Psoas muscle (tissue), 8 donors: Measurements from ENCODE around the gene BANK1. TPM values are rescaled to one million over a fixed set of nuclear protein-coding genes. Genes with fewer than 3 reads are reported as not detected.

Source experiments
- ATAC-seq, 4 donors: fragments of 200-7000 bp; cut with Tn5 transposase; one replicate each; pipeline ENCODE4 v1.9.1; 2020; ENCODE audit warnings: moderate library complexity in 3 of 4, mild to moderate bottlenecking in 2 of 4
- DNase-seq, 2 donors: peaks; one replicate each; pipeline ENCODE4 v3.0.0-alpha.2; 2020
- H3K27ac ChIP-seq: fragments of 200-600 bp; one replicate; pipeline ENCODE4 v1.8.0; 2022
- H3K27me3 ChIP-seq, 3 donors: fragments of 200-600 bp in 1 of 3; one replicate each; pipeline versions ENCODE4 v1.6.1 to v1.8.0; 2013 to 2022; ENCODE audit warnings: low read length in 2 of 3, mild to moderate bottlenecking in 2 of 3, moderate library complexity in 1 of 3; ENCODE audit not compliant: insufficient read depth in 3 of 3
- H3K36me3 ChIP-seq, 2 donors: fragments of 200-600 bp in 1 of 2; one replicate each; pipeline versions ENCODE4 v1.6.1 to v1.8.0; 2013 to 2022; ENCODE audit warnings: low read depth in 1 of 2, mild to moderate bottlenecking in 1 of 2, moderate library complexity in 1 of 2; ENCODE audit not compliant: insufficient read depth in 1 of 2
- H3K4me1 ChIP-seq: fragments of 200-600 bp; one replicate; pipeline ENCODE4 v1.8.0; 2022
- H3K4me3 ChIP-seq: fragments of 200-600 bp; one replicate; pipeline ENCODE4 v1.8.0; 2022; ENCODE audit warnings: mild to moderate bottlenecking
- H3K9me3 ChIP-seq: fragments of 200-600 bp; one replicate; pipeline ENCODE4 v1.8.0; 2022
- WGBS, 3 donors: extraction: QIAGEN DNeasy Blood & Tissue Kit; methylation state at CpG; one replicate each; pipeline versions ENCODE4 v1.1.6 to v1.1.7; 2013; 5-methylcytosine and 5-hydroxymethylcytosine counted together
- intact Hi-C, 2 donors: fragments of 100-400 bp; cut with DNase I; formaldehyde crosslinking; loops; one replicate each; pipeline versions ENCODE4 v1.11.0 to v1.14.2; 2022
- polyA plus RNA-seq, 3 donors: library from polyadenylated mRNA; stranded (reverse); fragments of 200-250 nt; gene quantifications; one replicate each; pipeline ENCODE4 v1.2.3, GENCODE V29; 2013
- total RNA-seq, 4 donors: library from RNA; stranded (reverse); fragmentation: NEBNext Ultra II Directional in 2 of 4; extraction: Animal tissue kit (Norgen Biotek cat#: 25700) in 2 of 4; gene quantifications; one replicate each; pipeline versions ENCODE4 v1.2.1 to v1.2.4, GENCODE V29; 2021 to 2023
- TF ChIP-seq, protein P1 (sequence below): fragments of 200-600 bp; IDR thresholded peaks from one replicate; pipeline ENCODE4 v1.8.0; 2022; ENCODE audit warnings: antibody characterized with exemption
- donor health status: healthy with polysubstance abuse.
- donor health status: DM: no; HTN: no; CAD: no; lungs with moderate emphysema.
- donor health status: Bipolar disorder and iron deficiency.
- donor health status: healthy.
- donor health status: DM: yes; HTN: yes; CAD: no.
- donor health status: DM: no; HTN: no; CAD: no.
- donor health status: DM: no; HTN: no; CAD: no.
- donor health status: DM: yes; HTN: yes; CAD: no.

BANK1 gene
- total and polyA plus RNA-seq, 7 donors = 0.07 to 0.55 (median 0.17) TPM

DNA sequence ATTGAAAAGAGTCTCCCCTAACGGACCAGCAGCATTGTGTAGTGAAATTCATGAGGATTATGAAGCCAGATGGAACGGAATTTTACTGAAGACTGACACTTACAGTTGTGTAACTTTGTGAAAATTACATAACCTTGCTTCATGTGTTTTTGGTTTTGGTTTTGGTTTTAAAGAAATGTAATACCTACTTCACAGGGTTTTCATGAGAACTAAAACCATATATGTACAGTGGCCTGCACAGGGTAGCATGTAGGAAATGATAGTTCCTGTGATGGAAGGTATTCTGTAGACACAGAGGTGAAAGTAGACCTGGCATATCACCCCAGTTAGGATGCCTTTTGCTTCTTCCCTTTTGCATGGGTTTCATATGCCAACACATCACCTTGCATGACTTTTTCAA, 247.0 kb downstream of the BANK1 start:
- intact Hi-C loops = no loop called here
- DNase-seq (no peak), ATAC-seq (no peak)
- TF ChIP-seq, protein P1, sequence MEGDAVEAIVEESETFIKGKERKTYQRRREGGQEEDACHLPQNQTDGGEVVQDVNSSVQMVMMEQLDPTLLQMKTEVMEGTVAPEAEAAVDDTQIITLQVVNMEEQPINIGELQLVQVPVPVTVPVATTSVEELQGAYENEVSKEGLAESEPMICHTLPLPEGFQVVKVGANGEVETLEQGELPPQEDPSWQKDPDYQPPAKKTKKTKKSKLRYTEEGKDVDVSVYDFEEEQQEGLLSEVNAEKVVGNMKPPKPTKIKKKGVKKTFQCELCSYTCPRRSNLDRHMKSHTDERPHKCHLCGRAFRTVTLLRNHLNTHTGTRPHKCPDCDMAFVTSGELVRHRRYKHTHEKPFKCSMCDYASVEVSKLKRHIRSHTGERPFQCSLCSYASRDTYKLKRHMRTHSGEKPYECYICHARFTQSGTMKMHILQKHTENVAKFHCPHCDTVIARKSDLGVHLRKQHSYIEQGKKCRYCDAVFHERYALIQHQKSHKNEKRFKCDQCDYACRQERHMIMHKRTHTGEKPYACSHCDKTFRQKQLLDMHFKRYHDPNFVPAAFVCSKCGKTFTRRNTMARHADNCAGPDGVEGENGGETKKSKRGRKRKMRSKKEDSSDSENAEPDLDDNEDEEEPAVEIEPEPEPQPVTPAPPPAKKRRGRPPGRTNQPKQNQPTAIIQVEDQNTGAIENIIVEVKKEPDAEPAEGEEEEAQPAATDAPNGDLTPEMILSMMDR = no peak
- 25 to 34% (median 32%) methylated on average over 2 of the region's 2 CpGs for WGBS, 3 donors
- Histone ChIP-seq H3K27me3 (no peaks in the 10 kb centered on the region), H3K4me1 (no peaks in the 10 kb centered on the region), H3K27ac (no peak overlapping the region), H3K9me3 (no peaks in the 10 kb centered on the region), H3K36me3 (no peaks in the 10 kb centered on the region), H3K4me3 (no peak overlapping the region)

DNA sequence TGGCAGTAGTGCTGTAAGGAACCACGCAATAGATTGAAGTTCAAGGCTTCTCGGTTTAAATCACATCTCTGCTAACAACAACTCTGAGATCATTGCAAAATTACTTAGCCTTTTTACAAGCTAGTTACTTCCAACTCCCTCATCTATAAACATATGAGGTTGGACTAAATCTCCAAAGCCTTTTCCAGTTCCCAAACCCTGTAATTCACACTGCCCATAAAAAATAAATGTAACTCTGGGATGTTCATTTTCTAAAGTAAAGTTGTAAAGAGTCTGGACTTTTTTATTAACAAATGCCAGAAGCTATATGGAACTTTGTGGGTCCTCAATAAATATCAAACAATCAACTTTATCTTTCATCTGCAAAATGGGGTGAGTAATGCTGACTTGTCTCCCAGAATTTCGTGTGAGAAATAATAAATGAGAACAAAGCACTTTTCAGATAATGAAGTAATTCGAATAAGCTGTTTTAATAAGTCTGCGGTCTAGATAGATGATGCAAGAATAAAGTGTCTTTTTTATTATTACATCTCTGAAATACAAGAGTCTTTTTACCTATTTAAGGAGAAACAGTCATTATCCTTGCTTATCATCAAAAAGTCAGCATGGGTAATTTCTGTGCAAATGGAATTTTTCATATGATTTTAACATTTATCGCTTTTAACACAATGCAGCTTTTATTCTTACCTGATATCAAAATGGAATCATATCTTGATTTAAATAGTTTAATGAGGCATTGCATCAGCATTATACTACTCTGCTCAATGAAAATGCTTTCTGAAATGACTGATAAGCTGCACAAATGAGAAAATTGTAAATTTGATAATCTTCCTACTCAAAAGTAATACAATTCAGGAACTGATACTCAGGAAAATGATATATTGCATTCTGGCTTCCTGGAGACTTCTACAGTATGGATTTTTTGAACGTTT, 252.6 kb downstream of the BANK1 start:
- no peak for DNase-seq

DNA sequence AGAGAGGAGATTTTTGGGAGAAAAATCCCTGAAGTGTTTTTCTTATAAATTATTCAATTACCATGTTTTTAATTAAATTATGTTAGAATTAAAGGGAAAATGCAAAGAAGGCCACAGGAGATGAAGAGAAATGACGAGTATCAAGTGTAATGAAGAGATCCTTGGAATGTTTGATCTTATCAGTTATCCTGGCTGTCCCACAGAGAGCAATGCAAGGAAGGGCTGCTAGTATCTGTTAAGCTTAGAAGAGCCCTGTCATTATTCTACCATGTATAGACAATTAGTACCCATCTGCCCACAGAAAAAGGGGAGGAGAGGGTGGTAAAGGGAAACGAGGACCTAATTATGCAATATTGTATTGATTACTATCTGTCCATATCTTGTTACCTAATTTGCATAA, 257.1 kb downstream of the BANK1 start:
- Histone ChIP-seq H3K4me3 (no peak overlapping the region), H3K27ac (no peak overlapping the region), H3K27me3 (no peaks in the 10 kb centered on the region), H3K9me3 (no peaks in the 10 kb centered on the region), H3K36me3 (no peaks in the 10 kb centered on the region), H3K4me1 (no peaks in the 10 kb centered on the region)
- 67 to 74% (median 69%) methylated on average over 2 of the region's 2 CpGs for WGBS, 3 donors
- TF ChIP-seq, protein P1 = no peak
- DNase-seq (no peak), ATAC-seq (no peak)
- intact Hi-C loops = no loop called here

More for the DNA sequence above, 252.6 kb downstream of the BANK1 start:
- no peaks in the 10 kb centered on the region for H3K9me3 ChIP-seq
- intact Hi-C loops = no loop called here
- TF ChIP-seq, protein P1 = no peak
- ATAC-seq = no peak
- no peaks in the 10 kb centered on the region for H3K27me3 ChIP-seq
- H3K4me3 ChIP-seq = no peak overlapping the region
- WGBS, 3 donors = 79 to 81% (median 80%) methylated on average over 7 of the region's 7 CpGs
- no peaks in the 10 kb centered on the region for H3K4me1 ChIP-seq
- no peak overlapping the region for H3K27ac ChIP-seq
- H3K36me3 ChIP-seq = no peaks in the 10 kb centered on the region

DNA sequence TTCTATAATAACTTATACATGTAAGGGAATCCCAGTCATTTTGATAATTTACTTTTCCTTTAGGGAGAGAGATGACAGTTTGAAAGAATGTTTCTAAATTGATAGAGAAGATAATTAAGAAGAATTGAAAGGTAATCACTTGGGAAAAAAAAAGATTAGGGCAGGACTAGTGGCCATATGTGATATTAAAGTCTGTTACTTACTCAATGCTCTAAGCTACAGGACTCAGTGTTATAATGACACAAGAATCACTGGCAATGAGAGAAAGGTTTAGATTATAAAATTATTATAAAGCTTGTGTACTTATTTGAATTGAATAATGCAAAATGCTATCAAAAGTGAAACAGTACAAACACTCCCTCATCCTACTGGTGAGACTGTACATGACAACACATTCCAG, 265.3 kb downstream of the BANK1 start:
- no peak overlapping the region for H3K4me3 ChIP-seq

More for the DNA sequence above, 265.3 kb downstream of the BANK1 start:
- H3K4me1 ChIP-seq = no peaks in the 10 kb centered on the region
- no peaks in the 10 kb centered on the region for H3K27me3 ChIP-seq
- intact Hi-C loops = no loop called here
- TF ChIP-seq, protein P1 = no peak
- H3K9me3 ChIP-seq = no peaks in the 10 kb centered on the region
- H3K27ac ChIP-seq = no peak overlapping the region
- no peaks in the 10 kb centered on the region for H3K36me3 ChIP-seq
- no peak for ATAC-seq
- no peak for DNase-seq
